OCI-M1 (cell line): ENCODE data around the gene GANC.

ENCODE experiments used
- DNase-seq: peaks from one replicate; lab custom pipeline; 2025; lab: John Stamatoyannopoulos, UW

The GANC gene

DNA sequence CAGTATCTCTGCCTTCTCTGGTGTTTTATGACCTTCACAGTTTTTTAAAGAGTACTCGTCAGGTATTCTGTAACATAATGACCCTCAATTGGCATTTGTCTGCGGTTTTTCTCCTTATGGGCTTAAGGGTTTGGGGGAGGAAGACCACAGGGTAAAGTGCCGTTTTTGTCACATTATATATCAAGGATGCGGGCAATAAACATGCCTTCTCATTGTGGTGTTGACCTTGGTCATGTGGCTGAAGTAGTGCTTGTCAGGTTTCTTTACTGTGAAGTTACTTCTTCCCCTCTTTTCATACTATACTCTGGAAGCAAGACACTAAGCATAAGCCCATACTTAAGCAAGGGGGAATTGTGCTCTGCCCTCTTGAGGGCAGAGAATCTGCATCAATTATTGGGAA is 102.9 kb downstream of the GANC start:
- DNase-seq, result peak; percentile 90

DNA sequence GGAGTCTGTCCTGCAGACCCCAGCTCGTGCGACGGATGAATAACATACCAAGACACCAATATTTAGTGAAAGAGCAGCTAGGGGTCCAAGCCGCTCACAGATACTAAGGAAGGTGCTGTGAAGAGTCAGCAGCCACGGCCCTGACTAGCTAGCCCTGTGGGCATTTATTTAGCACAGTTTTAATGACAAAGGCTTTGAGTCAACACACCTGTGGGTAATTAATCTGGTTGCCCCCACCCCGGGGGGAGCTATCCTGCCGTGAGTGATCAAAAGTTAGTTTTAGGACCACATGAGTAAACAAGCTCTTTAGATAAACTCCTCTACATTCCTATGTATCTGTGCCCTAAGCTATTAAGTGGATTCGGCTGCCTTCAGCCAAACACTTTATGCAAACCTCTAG is 105.0 kb downstream of the GANC start:
- no peak for DNase-seq

DNA sequence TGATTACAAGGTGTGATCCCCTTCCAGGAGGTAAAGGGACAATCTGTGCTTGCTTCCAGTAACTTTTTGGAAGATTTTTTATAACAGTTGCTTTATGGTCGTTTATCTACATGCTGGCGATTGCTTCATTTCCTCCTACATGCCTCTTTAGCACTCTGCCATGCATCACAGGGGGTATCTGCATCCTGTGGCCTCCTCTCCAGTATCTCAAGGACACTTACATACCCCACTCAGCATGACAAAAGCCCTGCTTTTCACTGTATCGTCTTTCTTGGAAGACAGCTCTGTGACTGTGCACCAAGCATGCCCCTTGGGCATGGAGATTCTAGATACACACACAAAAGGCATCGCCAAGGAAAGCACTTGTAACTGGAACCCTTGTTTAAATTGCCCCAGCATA is 111.6 kb downstream of the GANC start:
- DNase-seq, result no peak

DNA sequence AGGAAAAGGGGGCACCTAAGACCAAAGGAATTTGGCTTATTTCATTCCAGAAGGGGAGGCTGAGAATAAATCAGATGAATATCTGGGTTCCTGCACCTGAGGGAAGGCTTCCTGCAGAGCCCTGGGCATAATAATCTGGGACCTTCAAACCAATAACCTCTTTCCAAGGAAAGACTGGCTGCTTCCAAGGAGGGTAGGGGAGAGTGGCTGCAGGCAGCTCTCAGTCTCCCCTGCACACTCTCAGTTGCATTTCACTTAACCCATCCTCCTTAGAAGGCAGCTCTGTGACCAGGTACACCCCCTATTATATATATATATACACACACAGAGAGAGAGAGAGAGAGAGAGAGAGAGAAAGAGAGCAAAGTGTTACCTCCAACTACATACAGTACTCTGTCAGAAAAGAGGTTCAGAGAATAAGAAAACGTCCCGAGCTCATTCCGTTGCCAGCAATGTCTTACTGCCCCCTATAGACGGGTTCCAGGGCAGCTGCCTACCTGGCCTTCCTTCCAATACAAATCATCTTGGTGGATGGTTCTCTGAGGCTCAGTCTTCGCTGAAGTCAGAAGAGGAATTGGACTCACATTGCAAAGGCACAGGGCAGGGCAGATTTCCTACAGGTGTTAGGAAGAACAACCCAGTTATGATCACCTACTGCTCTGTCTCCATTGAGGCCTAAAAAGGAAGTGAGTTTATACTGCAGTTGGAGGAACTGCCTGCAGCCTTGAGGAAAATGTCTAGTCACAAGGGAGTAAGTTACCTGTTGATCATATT is 112.4 kb downstream of the GANC start:
- DNase-seq, result peak; percentile 80

DNA sequence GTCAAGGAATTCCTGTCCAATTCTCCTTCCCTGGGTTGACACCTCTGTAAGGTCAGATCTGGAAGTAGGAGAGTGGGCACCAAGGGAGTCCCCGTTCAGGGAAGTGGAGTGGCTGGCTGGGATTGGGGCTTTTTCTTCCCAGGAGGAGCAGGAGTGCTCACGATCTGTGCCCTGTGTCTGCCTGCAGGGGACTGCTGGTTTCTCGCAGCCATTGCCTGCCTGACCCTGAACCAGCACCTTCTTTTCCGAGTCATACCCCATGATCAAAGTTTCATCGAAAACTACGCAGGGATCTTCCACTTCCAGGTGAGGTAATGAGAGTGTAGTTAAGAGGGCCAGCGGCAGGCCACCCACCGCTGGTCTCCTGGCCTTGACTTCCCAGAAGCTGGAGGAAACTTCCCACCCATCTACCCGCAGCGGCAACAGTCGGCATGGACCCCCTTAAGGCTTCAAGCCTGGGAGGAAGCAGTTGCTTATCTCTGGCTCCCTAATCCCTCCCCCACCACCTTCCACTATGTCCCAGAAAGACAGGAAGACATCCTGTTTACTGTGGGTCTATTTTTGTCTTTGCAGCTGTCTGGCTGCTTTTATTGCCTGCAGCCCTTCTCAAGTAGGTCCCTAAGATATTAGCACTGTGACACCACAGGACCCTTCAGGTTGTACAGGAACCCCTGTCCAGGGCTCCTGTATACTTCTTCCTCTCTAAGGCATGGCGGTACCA is 113.1 kb downstream of the GANC start:
- DNase-seq, result no peak

DNA sequence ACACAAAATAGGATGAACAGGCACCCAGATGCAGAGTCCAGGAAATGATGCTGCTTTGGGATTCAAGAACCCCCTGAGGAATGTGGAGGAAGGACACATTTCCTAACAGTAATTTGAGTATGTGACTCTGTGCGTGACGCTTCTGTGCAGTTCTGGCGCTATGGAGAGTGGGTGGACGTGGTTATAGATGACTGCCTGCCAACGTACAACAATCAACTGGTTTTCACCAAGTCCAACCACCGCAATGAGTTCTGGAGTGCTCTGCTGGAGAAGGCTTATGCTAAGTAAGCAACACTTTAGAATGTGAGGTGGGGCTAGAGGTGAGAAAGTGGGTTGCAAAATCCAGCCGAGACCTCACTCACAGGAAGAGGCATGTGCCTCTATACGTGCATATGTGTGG is 114.6 kb downstream of the GANC start:
- DNase-seq, result no peak

DNA sequence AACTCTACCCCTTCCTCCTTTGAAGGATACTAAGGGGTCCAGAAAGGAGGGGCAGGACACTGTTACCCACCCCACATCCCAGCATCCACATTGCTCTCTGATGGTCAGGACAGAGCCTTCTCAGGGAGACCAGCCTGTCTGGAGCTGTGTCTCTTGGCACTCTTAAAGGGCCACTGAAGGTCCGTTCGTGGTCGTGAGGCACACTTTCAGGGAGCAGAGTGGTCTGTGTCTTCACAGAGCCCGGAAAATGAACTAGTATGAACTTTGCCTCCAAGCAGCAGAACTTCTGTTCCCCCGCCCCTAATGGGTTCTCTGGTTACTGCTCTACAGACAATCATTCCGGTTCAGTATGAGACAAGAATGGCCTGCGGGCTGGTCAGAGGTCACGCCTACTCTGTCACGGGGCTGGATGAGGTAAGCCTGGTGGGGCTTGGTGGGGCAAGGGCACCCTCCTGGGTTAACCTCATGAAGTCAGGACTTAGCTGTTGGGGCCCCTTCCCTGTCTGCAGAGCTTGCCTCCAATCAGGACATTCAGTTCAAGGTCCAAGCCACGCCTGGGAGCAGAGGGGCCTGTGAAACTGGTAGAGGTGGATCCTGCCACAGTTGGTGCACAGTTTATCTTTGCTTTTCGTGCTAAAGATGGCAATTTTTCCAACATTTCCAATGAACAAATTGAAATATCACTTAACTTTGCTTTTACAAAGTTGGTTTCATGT is 119.5 kb downstream of the GANC start:
- DNase-seq, result no peak

DNA sequence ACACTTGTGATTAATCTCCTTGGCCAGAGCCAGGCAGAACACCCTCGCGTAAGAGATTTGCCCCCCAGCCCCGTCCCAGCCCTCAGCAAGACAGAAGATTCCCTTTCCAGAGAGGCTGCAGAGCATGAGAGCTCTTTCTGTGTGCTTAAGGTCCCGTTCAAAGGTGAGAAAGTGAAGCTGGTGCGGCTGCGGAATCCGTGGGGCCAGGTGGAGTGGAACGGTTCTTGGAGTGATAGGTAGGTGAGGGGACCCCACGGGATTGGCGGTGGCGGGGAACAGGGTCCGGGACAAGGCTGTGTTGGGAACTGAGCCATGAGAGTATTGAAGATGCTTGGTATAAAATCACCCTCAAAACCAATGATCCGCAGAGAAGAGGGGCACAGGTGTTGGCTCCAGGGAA is 121.1 kb downstream of the GANC start:
- DNase-seq, result no peak

DNA sequence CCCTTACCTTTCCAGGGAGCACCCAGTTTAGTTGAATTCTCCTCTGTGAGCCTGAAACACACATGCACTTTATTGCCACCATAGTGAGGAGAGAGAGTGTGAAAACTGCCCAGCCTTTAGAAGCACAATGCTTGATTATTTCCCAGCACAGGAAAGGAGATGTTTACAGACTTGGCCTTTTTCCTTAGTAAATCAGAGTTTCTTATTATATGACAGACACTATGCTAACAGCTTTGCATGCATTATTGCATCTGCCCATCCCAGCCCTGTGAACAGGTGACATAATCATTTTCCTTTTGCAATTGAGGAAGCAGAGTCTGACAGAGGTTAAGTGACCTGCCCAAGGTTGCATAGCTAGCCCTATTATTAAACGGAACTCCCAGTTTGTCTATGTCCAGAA is 122.8 kb downstream of the GANC start:
- DNase-seq, result no peak

DNA sequence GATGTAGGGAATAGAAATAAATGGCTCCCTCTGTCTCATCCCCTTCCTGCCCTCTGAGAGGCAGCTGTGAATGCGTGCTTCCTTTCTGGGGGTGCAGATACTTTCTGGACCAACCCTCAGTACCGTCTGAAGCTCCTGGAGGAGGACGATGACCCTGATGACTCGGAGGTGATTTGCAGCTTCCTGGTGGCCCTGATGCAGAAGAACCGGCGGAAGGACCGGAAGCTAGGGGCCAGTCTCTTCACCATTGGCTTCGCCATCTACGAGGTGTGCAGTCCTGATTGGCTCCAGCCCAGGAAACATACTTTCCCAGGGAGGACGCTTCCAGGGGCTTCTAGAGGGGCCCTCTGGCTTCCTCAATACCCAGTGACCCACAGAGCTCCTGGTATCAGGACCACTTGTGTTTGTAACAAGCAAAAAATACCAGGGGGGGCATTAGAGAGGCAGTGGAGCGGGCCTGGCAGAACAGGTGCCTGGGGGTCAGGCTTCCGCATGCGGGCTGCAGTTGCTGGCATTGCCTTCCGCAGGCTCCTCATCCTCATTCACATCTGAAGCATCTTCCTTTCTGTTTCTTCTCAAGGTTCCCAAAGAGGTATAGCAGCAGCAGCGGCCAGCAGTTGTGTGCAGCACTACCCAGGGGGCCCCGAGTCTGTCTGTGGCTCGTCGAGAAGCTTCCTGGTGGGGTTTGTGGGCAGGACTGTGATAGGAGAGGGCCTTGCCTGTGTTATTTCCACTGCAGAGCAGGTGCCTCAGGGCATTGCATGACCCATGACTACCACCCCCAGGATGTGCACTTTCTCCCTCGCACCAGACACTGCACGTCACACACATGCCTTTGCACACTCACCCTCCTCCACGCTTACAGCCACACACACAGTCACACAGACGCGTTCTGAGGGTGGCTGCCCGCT is 128.8 kb downstream of the GANC start:
- no peak for DNase-seq

DNA sequence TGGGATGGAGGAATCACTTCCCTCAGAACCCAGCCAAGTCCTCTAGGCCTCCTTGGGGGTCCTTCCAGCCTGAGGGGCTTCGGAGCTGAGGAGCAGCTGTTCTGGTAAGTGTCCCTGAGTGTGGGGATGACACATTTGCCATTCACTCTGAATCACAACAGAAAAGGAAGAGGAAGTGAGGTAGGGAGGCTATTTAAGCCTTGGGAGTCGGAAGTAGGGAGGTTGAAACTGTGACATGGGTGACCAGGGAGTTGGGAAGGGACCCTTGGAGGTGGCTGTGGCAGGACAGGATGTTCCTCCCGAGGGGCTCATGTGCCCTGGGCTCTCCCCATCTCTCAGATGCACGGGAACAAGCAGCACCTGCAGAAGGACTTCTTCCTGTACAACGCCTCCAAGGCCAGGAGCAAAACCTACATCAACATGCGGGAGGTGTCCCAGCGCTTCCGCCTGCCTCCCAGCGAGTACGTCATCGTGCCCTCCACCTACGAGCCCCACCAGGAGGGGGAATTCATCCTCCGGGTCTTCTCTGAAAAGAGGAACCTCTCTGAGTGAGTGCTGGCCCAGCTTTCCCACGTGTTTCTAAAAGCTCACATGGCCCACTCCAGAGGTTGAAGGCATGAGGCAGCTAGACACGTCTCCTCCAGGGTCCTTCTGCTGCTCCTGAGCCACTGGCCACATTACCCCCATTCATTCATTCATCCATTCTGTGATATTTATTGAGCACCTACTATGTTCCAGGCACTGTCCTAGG is 129.6 kb downstream of the GANC start:
- DNase-seq, result no peak

DNA sequence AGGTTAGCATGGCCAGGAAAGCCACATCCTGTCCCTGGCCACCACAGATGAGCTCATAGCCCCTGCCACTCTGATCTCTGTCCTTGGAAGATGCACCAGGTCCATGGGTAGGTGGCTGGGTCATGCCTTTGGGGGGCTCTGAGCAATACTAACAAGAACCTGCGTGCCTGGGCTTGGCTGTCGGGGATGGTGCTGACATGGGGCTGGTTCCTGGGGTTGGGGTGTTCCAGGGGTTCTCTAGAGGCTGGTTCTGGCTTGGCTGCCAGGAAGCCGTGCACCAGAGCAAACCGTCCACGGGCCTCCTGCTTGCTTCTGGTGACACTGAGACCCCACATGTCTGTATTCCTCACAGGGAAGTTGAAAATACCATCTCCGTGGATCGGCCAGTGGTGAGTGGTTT is 130.4 kb downstream of the GANC start:
- no peak for DNase-seq

DNA sequence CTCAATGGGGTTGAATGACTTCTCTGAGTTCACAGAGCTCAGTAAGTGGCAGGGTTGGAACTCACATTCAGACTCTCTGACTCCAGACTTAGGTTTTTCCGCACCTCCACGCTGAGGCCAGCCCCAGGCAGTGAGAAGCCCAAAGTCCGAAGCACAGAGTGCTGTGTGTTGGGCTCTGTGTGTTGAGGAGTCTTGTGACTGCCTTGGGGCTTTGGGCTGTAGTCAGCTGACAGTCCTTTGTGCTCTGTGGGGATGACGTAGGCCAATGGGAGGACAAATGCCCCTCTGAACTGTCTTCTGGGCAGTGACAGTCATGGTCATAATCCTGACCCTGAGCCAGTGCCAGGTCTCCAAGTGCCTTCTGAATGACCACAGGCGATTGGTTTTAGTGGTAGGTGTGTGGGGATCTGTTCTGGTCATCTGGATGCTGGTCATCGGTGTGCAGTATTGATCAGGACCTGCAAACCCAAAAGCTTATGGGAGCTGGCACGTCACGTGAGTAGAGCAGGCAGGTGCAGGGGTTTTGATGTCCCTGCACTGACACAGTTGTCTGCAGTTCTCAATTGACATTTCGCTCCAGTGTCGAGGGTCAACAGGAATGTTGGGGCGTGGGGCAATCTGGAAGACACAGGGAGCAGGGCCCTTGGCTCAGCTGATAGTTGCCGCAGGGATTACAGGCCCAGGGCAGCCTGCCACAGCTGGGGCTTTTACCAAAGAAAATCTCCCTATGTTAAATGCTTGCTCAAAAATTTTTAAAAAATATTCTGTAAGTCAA is 131.6 kb downstream of the GANC start:
- no peak for DNase-seq

DNA sequence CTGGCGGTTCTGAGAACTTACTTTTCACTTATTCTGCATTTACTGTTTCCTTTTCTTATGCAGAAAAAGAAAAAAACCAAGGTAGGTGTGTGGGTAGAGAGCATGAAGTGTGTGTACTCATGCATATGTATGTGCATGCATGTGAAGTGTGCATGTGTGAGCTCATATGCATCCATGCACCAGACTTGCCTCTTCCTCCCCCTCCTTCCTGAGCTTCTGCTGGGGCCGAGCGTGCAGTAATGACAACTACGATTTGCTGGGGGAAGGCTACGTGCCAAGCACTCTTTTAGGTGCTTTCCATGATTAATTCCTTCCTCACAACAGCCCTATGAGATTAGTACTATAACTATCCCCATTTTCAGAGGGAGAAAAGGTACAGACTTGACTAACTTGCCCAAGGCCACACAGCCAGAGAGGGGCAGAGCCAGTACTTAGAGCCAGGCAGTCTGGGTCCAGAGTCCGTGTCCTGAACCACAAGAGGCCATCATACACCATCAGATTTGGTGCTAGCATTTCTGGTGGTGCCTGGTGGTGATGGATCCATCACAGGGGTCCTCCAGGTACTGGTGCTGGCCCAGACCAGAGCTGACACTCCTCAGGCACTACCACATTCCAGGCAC is 133.0 kb downstream of the GANC start:
- no peak for DNase-seq
